GM18867 (cell line): Measurements from ENCODE around the gene ARHGAP18.
A peak's percentile ranks its signal among the peaks of the same experiment; 100 is the strongest.

Experiments used
- ATAC-seq: cut with Tn5 transposase; IDR thresholded peaks from one replicate; pipeline ENCODE4 v1.9.1; 2021; ENCODE audit warnings: mild to moderate bottlenecking, moderate library complexity; ENCODE audit not compliant: unreplicated experiment

The ARHGAP18 gene

GRCh38 chr6:129623008-129623732, 86.8 kb downstream of the ARHGAP18 start:
- peak; percentile 46 for ATAC-seq

GRCh38 chr6:129621252-129621651, 88.7 kb downstream of the ARHGAP18 start:
- ATAC-seq: peak; percentile 49

GRCh38 chr6:129620234-129620610, 89.8 kb downstream of the ARHGAP18 start:
- no peak for ATAC-seq

- no peak for ATAC-seq
Measured at GRCh38 chr6:129619579-129620233, 90.3 kb downstream of the ARHGAP18 start.

- no peak for ATAC-seq
Measured at GRCh38 chr6:129617986-129618385, 92.0 kb downstream of the ARHGAP18 start.

GRCh38 chr6:129615496-129615895, 94.5 kb downstream of the ARHGAP18 start:
- ATAC-seq: no peak

GRCh38 chr6:129615020-129615419, 95.0 kb downstream of the ARHGAP18 start:
- ATAC-seq: no peak

GRCh38 chr6:129614464-129614863, 95.5 kb downstream of the ARHGAP18 start:
- ATAC-seq: no peak

- ATAC-seq: no peak
Measured at GRCh38 chr6:129612440-129612839, 97.5 kb downstream of the ARHGAP18 start.

- ATAC-seq: no peak
Measured at GRCh38 chr6:129609635-129610034, 100.3 kb downstream of the ARHGAP18 start.

GRCh38 chr6:129608886-129609537, 101.0 kb downstream of the ARHGAP18 start:
- ATAC-seq: no peak

GRCh38 chr6:129607581-129608186, 102.3 kb downstream of the ARHGAP18 start:
- no peak for ATAC-seq

GRCh38 chr6:129606664-129607063, 103.3 kb downstream of the ARHGAP18 start:
- peak; percentile 87 for ATAC-seq

- no peak for ATAC-seq
Measured at GRCh38 chr6:129605967-129606366, 104.0 kb downstream of the ARHGAP18 start.

- no peak for ATAC-seq
Measured at GRCh38 chr6:129605095-129605494, 104.9 kb downstream of the ARHGAP18 start.

GRCh38 chr6:129604321-129604720, 105.7 kb downstream of the ARHGAP18 start:
- no peak for ATAC-seq

- ATAC-seq: no peak
Measured at GRCh38 chr6:129603741-129604140, 106.2 kb downstream of the ARHGAP18 start.

- ATAC-seq: no peak
Measured at GRCh38 chr6:129601323-129601722, 108.7 kb downstream of the ARHGAP18 start.

GRCh38 chr6:129599467-129599866, 110.5 kb downstream of the ARHGAP18 start:
- ATAC-seq: no peak

GRCh38 chr6:129598244-129599187, 111.5 kb downstream of the ARHGAP18 start:
- ATAC-seq: peak; percentile 63
